PC-9 (cell line): Measurements from ENCODE around the gene DNAJB6. TPM values are rescaled to one million over a fixed set of nuclear protein-coding genes. Genes with fewer than 3 reads are reported as not detected.

Experiments
- BruUV-seq: library from RNA; stranded (reverse); fragments of 400-500 nt; replicated peaks from 2 replicates; lab custom pipeline; 2021; lab: Mats Ljungman, UMichigan
- CTCF ChIA-PET: fragments of 300-600 bp; sonication (Branson Sonifier 250); formaldehyde crosslinking; loops from one replicate; lab custom pipeline; 2022; ENCODE audit warnings: antibody characterized with exemption; lab: Charles Lee
- POLR2A ChIA-PET: fragments of 300-600 bp; sonication (Branson Sonifier 250); formaldehyde crosslinking; loops from one replicate; lab custom pipeline; 2022; ENCODE audit warnings: antibody characterized with exemption; ENCODE audit not compliant: unreplicated experiment; lab: Charles Lee
- DNase-seq, 2 experiments: peaks; one replicate each; pipeline versions ENCODE4 v3.0.0 to v3.0.0-alpha.2; 2015 to 2022; ENCODE audit warnings: mixed read lengths in 1 of 2
- H2AFZ ChIP-seq: fragments of 200-600 bp; sonication (generic); 2 replicates; pipeline ENCODE4 v1.8.1; 2017; ENCODE audit warnings: antibody characterized with exemption
- H3F3A ChIP-seq: fragments of 200-600 bp; sonication (generic); 2 replicates; pipeline ENCODE4 v1.8.1; 2017; ENCODE audit warnings: antibody characterized with exemption, mild to moderate bottlenecking, low read depth; ENCODE audit not compliant: insufficient read depth
- H3K27ac ChIP-seq: fragments of 200-600 bp; sonication (generic); 2 replicates; pipeline ENCODE4 v1.6.1; 2016; ENCODE audit warnings: mixed run types
- H3K27me3 ChIP-seq: fragments of 200-600 bp; sonication (generic); 2 replicates; pipeline ENCODE4 v1.6.1; 2016; ENCODE audit warnings: low read depth, mixed run types; ENCODE audit not compliant: insufficient read depth
- H3K36me3 ChIP-seq: fragments of 200-600 bp; sonication (generic); 2 replicates; pipeline ENCODE4 v1.6.1; 2016; ENCODE audit warnings: low read depth, mixed run types
- H3K4me1 ChIP-seq: fragments of 200-600 bp; sonication (generic); replicated peaks from 2 replicates; pipeline ENCODE4 v1.6.1; 2016; ENCODE audit warnings: mixed run types; ENCODE audit not compliant: insufficient read depth
- H3K4me2 ChIP-seq: fragments of 200-600 bp; sonication (generic); 2 replicates; pipeline ENCODE4 v1.6.1; 2017; ENCODE audit warnings: mixed run types
- H3K4me3 ChIP-seq: fragments of 200-600 bp; sonication (generic); 2 replicates; pipeline ENCODE4 v1.6.1; 2016; ENCODE audit warnings: mixed run types
- H3K79me2 ChIP-seq: fragments of 200-600 bp; sonication (generic); 2 replicates; pipeline ENCODE4 v1.6.1; 2017; ENCODE audit warnings: low read depth, mixed run types
- H3K9me2 ChIP-seq: fragments of 200-600 bp; sonication (generic); 2 replicates; pipeline ENCODE4 v1.8.1; 2017; ENCODE audit warnings: mild to moderate bottlenecking; ENCODE audit not compliant: insufficient read depth
- H3K9me3 ChIP-seq: fragments of 200-600 bp; sonication (generic); 2 replicates; pipeline ENCODE4 v1.8.1; 2016; ENCODE audit warnings: low read depth; ENCODE audit not compliant: insufficient read depth
- H4K20me1 ChIP-seq: fragments of 200-600 bp; sonication (generic); 2 replicates; pipeline ENCODE4 v1.8.1; 2017; ENCODE audit not compliant: insufficient read depth
- CTCF ChIP-seq: fragments of 200-600 bp; sonication (generic); conservative IDR thresholded peaks from 2 replicates; pipeline ENCODE4 v1.6.1; 2017; ENCODE audit warnings: mixed run types, antibody characterized with exemption, mild to moderate bottlenecking, moderate library complexity
- EZH2 ChIP-seq: fragments of 200-600 bp; sonication (generic); IDR thresholded peaks from 2 replicates; pipeline ENCODE4 v1.8.0; 2017; ENCODE audit warnings: antibody characterized with exemption, low read depth
- intact Hi-C: fragments of 100-400 bp; cut with micrococcal nuclease; formaldehyde crosslinking; loops from one replicate; pipeline ENCODE4 v1.10.0; 2022; ENCODE audit not compliant: unreplicated experiment
- total RNA-seq: library from RNA; stranded (reverse); gene quantifications from 2 replicates; pipeline ENCODE4 v1.2.3, GENCODE V29; 2021

Gene DNAJB6
- total RNA-seq, 1 experiment from 2014 or later: 182 TPM

GRCh38 chr7:157412491-157413180, 75.8 kb downstream of the DNAJB6 start:
- no TSS peak for BruUV-seq

GRCh38 chr7:157413881-157414701, 77.3 kb downstream of the DNAJB6 start:
- peaks cover 35% of the 10 kb centered on the region; the same call in 1 of the 2 replicates for H4K20me1 ChIP-seq
- no peaks in the 10 kb centered on the region for H3K27me3 ChIP-seq
- no peak for DNase-seq
- H3K9me3 ChIP-seq: no peaks in the 10 kb centered on the region
- H3K4me1 ChIP-seq: no peaks in the 10 kb centered on the region
- CTCF ChIA-PET: no interaction called here
- H3K36me3 ChIP-seq: peaks cover 4% of the 10 kb centered on the region; the same call in 1 of the 2 replicates
- no peak overlapping the region for H2AFZ ChIP-seq
- TF ChIP-seq CTCF (no peak), EZH2 (no peak)
- H3K9me2 ChIP-seq: no peaks in the 10 kb centered on the region
- no peak overlapping the region for H3K27ac ChIP-seq
- POLR2A ChIA-PET: no interaction called here
- no peak overlapping the region for H3K4me3 ChIP-seq
- H3K79me2 ChIP-seq: no peaks in the 10 kb centered on the region
- H3K4me2 ChIP-seq: no peak overlapping the region
- intact Hi-C loops: no loop called here
- peaks cover 11% of the 10 kb centered on the region; the same call in 1 of the 2 replicates for H3F3A ChIP-seq
- BruUV-seq: no TSS peak

More at GRCh38 chr7:157412491-157413180, 75.8 kb downstream of the DNAJB6 start:
- TF ChIP-seq EZH2: no peak
- TF ChIP-seq CTCF: no peak
- ChIA-PET POLR2A (no interaction called here), CTCF (no interaction called here)
- intact Hi-C loops: no loop called here
- Histone ChIP-seq H3F3A (peaks cover 11% of the 10 kb centered on the region; the same call in 1 of the 2 replicates), H3K27ac (no peak overlapping the region), H3K79me2 (0 out of 2 replicates have a peak, but pooled peaks cover 2% of the 10 kb centered on the region), H3K27me3 (no peaks in the 10 kb centered on the region), H3K36me3 (peaks cover 4% of the 10 kb centered on the region; the same call in 1 of the 2 replicates), H3K4me1 (no peaks in the 10 kb centered on the region), H2AFZ (no peak overlapping the region), H3K9me2 (no peaks in the 10 kb centered on the region), H3K9me3 (no peaks in the 10 kb centered on the region), H4K20me1 (peaks cover 47% of the 10 kb centered on the region), H3K4me2 (no peak overlapping the region), H3K4me3 (no peak overlapping the region)
- DNase-seq: no peak

- POLR2A ChIA-PET: no interaction called here
- CTCF ChIA-PET: no interaction called here
- Histone ChIP-seq H3K9me2 (no peaks in the 10 kb centered on the region), H3K27ac (no peak overlapping the region), H3F3A (peaks cover 14% of the 10 kb centered on the region; the same call in 1 of the 2 replicates), H3K4me3 (no peak overlapping the region), H4K20me1 (peaks cover 35% of the 10 kb centered on the region; the same call in 1 of the 2 replicates), H3K27me3 (no peaks in the 10 kb centered on the region), H3K4me1 (no peaks in the 10 kb centered on the region), H3K4me2 (no peak overlapping the region), H3K79me2 (no peaks in the 10 kb centered on the region), H3K36me3 (peaks cover 4% of the 10 kb centered on the region; the same call in 1 of the 2 replicates), H3K9me3 (no peaks in the 10 kb centered on the region), H2AFZ (no peak overlapping the region)
- intact Hi-C loops: no loop called here
- no TSS peak for BruUV-seq
- no peak for TF ChIP-seq CTCF
- TF ChIP-seq EZH2: no peak
- no peak for DNase-seq
Measured at GRCh38 chr7:157414702-157415096, 77.9 kb downstream of the DNAJB6 start.
